MCF 10A (cell line): ENCODE measurements around the gene GRID1. TPM values are rescaled to one million over a fixed set of nuclear protein-coding genes. Genes with fewer than 3 reads are reported as not detected.

Experiments used
- BruUV-seq: library from RNA; stranded (reverse); fragments of 400-500 nt; replicated peaks from 2 replicates; lab custom pipeline; 2021; lab: Mats Ljungman, UMichigan
- CTCF ChIA-PET: fragments of 300-600 bp; sonication (Branson Sonifier 250); formaldehyde crosslinking; extraction: SDS; loops from one replicate; lab custom pipeline; 2021; ENCODE audit warnings: antibody characterized with exemption, inconsistent platforms; lab: Yijun Ruan, JAX
- POLR2A ChIA-PET: fragments of 300-600, 350-650 bp; sonication (Branson Sonifier 250); formaldehyde crosslinking; extraction: SDS; loops from one replicate; lab custom pipeline; 2020; ENCODE audit warnings: antibody characterized with exemption, inconsistent platforms; lab: Yijun Ruan, JAX
- DNase-seq: peaks from one replicate; pipeline ENCODE4 v3.0.0-alpha.2; 2018; ENCODE audit not compliant: unreplicated experiment
- H3K27ac Mint-ChIP-seq: one replicate; pipeline ENCODE4 v1.8.0; 2022; ENCODE audit warnings: mild to moderate bottlenecking, low read depth, mixed read lengths; ENCODE audit not compliant: unreplicated experiment
- H3K27me3 Mint-ChIP-seq: one replicate; pipeline ENCODE4 v1.8.0; 2022; ENCODE audit warnings: mixed read lengths; ENCODE audit not compliant: insufficient read depth, unreplicated experiment
- H3K36me3 Mint-ChIP-seq: one replicate; pipeline ENCODE4 v1.8.0; 2022; ENCODE audit warnings: mild to moderate bottlenecking, moderate library complexity, mixed read lengths; ENCODE audit not compliant: insufficient read depth, unreplicated experiment
- H3K4me1 Mint-ChIP-seq: one replicate; pipeline ENCODE4 v1.8.0; 2022; ENCODE audit warnings: mixed read lengths; ENCODE audit not compliant: insufficient read depth, unreplicated experiment
- H3K4me3 Mint-ChIP-seq: one replicate; pipeline ENCODE4 v1.8.0; 2022; ENCODE audit warnings: mild to moderate bottlenecking, moderate library complexity, mixed read lengths; ENCODE audit not compliant: unreplicated experiment
- H3K9me3 Mint-ChIP-seq: one replicate; pipeline ENCODE4 v1.8.0; 2022; ENCODE audit warnings: mixed read lengths; ENCODE audit not compliant: unreplicated experiment
- CTCF ChIP-seq: fragments of 200-600 bp; IDR thresholded peaks from one replicate; pipeline ENCODE4 v1.8.0; 2022; ENCODE audit warnings: antibody characterized with exemption, mild to moderate bottlenecking; ENCODE audit not compliant: unreplicated experiment
- intact Hi-C: fragments of 100-400 bp; cut with micrococcal nuclease; formaldehyde crosslinking; loops from 2 replicates; pipeline ENCODE4 v1.14.1; 2022
- total RNA-seq: library from RNA; stranded (reverse); gene quantifications from 2 replicates; pipeline ENCODE4 v1.2.3, GENCODE V29; 2022

GRID1 gene
- total RNA-seq, 1 experiment from 2014 or later = not detected

GRCh38 chr10:85788570-85788969 is 578.0 kb downstream of the GRID1 start:
- H3K36me3 Mint-ChIP-seq = no peaks in the 10 kb centered on the region
- BruUV-seq = no TSS peak
- no peak overlapping the region for H3K4me3 Mint-ChIP-seq
- intact Hi-C loops = no loop called here
- ChIA-PET POLR2A (no interaction called here), CTCF (no interaction called here)
- H3K4me1 Mint-ChIP-seq = no peaks in the 10 kb centered on the region
- no peaks in the 10 kb centered on the region for H3K27me3 Mint-ChIP-seq
- H3K27ac Mint-ChIP-seq = no peak overlapping the region
- H3K9me3 Mint-ChIP-seq = peaks cover 8% of the 10 kb centered on the region
- no peak for DNase-seq
- TF ChIP-seq CTCF = no peak

GRCh38 chr10:85787881-85788280 is 578.7 kb downstream of the GRID1 start:
- H3K9me3 Mint-ChIP-seq = peaks cover 8% of the 10 kb centered on the region
- H3K27ac Mint-ChIP-seq = no peak overlapping the region
- H3K36me3 Mint-ChIP-seq = no peaks in the 10 kb centered on the region
- POLR2A ChIA-PET = no interaction called here
- DNase-seq = no peak
- no peak for TF ChIP-seq CTCF
- H3K4me3 Mint-ChIP-seq = no peak overlapping the region
- no peaks in the 10 kb centered on the region for H3K4me1 Mint-ChIP-seq
- intact Hi-C loops = no loop called here
- no TSS peak for BruUV-seq
- CTCF ChIA-PET = interaction anchor here (0.6 kb wide), 2 partner anchors 248 to 651 kb away, joined by 3 read pairs; no protein-coding TSS in a partner anchor
- no peaks in the 10 kb centered on the region for H3K27me3 Mint-ChIP-seq

- TF ChIP-seq CTCF = no peak
- no peak for DNase-seq
- H3K36me3 Mint-ChIP-seq = no peaks in the 10 kb centered on the region
- POLR2A ChIA-PET = no interaction called here
- BruUV-seq = no TSS peak
- no peaks in the 10 kb centered on the region for H3K4me1 Mint-ChIP-seq
- intact Hi-C loops = no loop called here
- no peaks in the 10 kb centered on the region for H3K27me3 Mint-ChIP-seq
- no peak overlapping the region for H3K27ac Mint-ChIP-seq
- CTCF ChIA-PET = interaction anchor here (0.6 kb wide), 2 partner anchors 248 to 651 kb away, joined by 3 read pairs; no protein-coding TSS in a partner anchor
- no peak overlapping the region for H3K4me3 Mint-ChIP-seq
- peaks cover 8% of the 10 kb centered on the region for H3K9me3 Mint-ChIP-seq
Measured at GRCh38 chr10:85787393-85787792, 579.2 kb downstream of the GRID1 start.

- Mint-ChIP-seq H3K27ac (no peak overlapping the region), H3K9me3 (peaks cover 2% of the 10 kb centered on the region), H3K27me3 (no peaks in the 10 kb centered on the region), H3K36me3 (no peaks in the 10 kb centered on the region), H3K4me1 (no peaks in the 10 kb centered on the region), H3K4me3 (no peak overlapping the region)
- no peak for DNase-seq
- intact Hi-C loops = no loop called here
- TF ChIP-seq CTCF = no peak
- BruUV-seq = no TSS peak
- ChIA-PET POLR2A (no interaction called here), CTCF (interaction anchor here (0.6 kb wide), 1 partner anchor 105 kb away, joined by 4 read pairs; no protein-coding TSS in a partner anchor)
Measured at GRCh38 chr10:85786401-85786899, 580.1 kb downstream of the GRID1 start.
